NCI-H1417 (cell line): ENCODE measurements around the gene PRR15L.
A peak's percentile ranks its signal among the peaks of the same experiment; 100 is the strongest.
"Not testable (repeated sequence)": the region's sequence is repeated elsewhere in the genome, so short reads cannot be mapped to it uniquely, and the experiment has no call there.

Source experiments
- DNase-seq, 3 experiments: peaks; one replicate each; lab custom pipeline; 2025; lab: John Stamatoyannopoulos, UW

Gene PRR15L

DNA sequence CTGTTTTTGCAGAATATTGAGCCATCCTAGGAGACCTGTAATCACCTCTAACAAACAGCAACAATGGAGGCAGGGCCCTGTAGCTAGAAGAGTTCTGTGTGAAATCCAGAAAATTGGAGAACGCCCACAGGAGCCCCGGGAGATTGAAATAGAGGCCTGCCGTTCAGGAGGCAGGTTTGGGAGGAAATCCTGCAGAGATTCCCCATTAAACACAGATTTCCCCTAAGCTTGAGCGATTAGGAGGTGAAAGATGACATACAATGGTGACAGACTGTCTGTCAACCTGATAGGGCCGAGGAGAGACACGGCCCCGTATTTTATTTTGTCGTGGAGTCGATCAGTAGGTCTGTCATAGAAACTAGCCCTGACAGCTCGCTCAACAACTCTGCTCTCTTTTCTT is 31.5 kb upstream of the PRR15L start:
- DNase-seq, result no peak

GRCh38 chr17:47988445-47988844 is 30.8 kb upstream of the PRR15L start:
- not testable (repeated sequence) for DNase-seq

GRCh38 chr17:47987240-47987835 is 29.7 kb upstream of the PRR15L start:
- peak; percentile 79 to 96 (median 90) for DNase-seq

GRCh38 chr17:47986520-47986919 is 28.8 kb upstream of the PRR15L start:
- DNase-seq, result no peak

DNA sequence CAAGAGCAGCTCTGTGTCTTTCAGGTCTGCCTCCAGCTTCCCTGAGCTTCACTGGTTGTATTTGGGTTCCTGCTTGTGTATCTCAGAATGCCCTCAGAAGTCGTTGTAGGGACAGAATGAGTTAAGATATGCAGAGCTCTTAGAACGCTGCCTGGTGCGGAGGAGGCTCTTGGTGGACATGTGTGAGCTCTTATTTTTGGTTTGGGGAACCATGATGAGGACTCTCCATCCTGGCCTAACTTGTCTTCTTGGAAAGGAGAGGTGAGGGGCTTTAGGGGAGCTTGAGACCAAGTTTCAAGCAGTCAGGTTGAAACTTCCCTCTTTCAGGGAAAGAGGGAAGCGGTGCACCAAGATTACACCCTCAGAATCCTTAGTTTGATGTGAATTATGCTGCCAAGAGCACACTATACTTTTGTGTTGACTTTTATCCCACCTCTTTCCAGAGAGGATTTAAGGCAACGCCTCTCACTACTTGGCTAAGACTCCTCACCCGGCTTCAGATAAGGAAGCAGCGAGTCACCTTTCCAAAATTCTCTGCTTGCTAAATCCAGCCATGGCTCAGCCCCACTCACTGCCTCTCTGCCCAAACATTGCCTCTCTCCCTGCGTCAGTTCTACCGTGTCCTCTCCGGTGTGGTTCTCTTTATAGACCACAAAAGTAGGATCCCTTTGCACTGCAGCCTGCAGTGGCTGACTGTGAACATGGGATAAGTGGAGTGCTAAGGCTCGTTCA is 26.0 kb upstream of the PRR15L start:
- no peak for DNase-seq

DNA sequence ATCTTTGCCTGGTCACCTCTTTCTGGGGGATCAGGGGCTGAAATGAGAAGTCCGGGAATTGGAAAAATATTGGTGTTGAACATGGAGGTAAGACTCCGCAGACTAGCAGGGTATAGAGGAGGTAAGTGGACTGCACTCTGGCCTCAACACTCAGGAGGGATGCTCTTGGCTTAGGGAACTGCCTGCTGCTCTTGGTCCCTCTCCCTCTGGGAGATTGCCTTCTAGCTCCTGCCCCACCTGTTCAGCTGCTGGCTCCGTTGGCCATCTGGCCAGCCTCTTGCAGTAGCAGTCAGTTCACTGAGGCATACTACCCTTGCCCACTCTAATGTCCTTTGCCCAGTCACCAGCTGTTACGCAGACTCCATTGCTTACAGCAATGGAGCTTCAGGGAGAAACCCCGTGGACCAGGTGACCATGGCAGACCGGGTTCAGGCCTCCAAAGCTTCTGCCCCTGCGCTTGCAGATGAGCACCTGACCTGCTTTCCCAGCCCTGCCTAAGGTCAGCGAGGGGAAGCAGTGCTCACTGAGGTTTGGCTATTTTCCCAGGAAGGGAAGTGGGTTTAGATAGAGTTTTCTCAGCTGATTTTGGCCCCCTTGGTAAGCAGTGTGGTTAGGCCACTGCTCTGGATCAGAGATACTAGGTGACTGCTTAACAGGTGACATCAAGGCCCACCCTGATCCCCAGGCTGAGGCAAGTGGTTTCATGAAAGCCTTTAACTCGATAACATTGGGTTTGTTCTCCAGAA is 25.1 kb upstream of the PRR15L start:
- DNase-seq, result no peak

DNA sequence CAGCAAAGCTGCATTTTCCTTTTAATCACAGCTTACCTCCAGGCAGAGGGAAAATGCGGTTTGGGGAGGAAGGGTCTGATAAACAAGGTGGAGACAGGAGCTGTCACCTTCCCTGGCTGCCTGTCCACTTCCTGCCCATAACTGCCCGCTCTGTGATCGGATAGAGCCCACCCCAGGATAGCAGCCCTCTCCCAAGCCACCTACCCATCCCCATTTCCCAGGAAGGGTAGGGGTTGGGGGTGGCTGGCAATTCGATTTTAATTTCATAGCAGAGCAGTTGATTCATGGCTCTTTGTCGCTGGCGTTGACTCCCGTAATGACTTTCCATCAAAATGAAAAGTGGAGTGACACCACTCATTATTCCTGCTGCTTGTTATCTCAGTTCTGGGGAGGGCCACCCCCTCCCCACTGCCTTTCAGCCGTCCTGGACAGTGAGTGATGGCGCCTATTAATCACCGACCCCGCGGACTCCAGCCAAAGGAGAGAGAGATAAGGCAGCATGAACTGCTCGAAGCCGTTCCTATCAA is 24.5 kb upstream of the PRR15L start:
- peak in 2 of 3 experiments; percentile 38 to 83 for DNase-seq

- DNase-seq, result no peak
Measured at GRCh38 chr17:47981462-47981861, 23.8 kb upstream of the PRR15L start.

- peak; percentile 39 to 73 (median 59) for DNase-seq
Measured at GRCh38 chr17:47980541-47980940, 22.9 kb upstream of the PRR15L start.

DNA sequence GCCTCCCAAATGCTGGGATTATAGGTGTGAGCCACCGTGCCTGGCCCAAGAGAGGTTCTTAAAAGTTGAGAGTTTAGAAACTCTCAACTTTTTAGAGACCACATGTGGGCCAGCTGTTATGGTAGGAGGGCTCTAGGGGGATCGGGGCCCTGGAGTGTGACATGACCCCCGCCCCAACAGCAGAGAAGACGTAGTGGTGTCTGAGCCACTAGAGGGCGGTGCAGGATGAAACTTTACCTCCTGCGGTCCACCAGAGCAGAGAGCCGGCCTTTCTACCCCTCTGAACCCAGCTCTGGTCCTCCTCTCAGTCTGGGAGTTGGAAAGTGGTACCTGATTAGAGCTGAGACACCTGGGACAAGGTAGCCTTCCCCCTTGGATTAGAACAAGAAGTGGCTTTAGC is 20.6 kb upstream of the PRR15L start:
- DNase-seq, result peak; percentile 61 to 86 (median 66)

- DNase-seq, result no peak
Measured at GRCh38 chr17:47975823-47976205, 18.1 kb upstream of the PRR15L start.

DNA sequence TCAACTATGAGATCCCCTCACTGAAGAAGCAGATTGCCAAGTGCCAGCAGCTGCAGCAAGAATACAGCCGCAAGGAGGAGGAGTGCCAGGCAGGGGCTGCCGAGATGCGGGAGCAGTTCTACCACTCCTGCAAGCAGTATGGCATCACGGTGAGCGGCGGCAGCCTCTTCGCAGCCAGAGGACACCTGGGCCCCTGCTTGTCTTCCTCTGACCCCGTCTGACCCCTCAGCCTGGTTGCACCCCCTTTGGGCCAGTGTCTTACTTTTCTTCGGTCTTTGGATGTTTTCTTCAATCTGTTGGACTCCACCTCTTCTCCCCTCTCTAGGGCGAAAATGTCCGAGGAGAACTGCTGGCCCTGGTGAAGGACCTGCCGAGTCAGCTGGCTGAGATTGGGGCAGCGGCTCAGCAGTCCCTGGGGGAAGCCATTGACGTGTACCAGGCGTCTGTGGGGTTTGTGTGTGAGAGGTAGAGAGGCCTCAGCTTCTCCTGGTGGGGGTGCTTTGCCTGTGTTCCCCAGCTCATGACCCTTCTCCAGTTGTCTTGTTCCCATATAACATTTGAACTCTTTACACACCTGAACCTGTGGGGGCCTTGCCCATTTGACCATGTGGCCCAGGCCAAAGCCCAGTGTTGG is 17.6 kb upstream of the PRR15L start:
- no peak for DNase-seq

- DNase-seq, result no peak
Measured at GRCh38 chr17:47973541-47973940, 15.9 kb upstream of the PRR15L start.

DNA sequence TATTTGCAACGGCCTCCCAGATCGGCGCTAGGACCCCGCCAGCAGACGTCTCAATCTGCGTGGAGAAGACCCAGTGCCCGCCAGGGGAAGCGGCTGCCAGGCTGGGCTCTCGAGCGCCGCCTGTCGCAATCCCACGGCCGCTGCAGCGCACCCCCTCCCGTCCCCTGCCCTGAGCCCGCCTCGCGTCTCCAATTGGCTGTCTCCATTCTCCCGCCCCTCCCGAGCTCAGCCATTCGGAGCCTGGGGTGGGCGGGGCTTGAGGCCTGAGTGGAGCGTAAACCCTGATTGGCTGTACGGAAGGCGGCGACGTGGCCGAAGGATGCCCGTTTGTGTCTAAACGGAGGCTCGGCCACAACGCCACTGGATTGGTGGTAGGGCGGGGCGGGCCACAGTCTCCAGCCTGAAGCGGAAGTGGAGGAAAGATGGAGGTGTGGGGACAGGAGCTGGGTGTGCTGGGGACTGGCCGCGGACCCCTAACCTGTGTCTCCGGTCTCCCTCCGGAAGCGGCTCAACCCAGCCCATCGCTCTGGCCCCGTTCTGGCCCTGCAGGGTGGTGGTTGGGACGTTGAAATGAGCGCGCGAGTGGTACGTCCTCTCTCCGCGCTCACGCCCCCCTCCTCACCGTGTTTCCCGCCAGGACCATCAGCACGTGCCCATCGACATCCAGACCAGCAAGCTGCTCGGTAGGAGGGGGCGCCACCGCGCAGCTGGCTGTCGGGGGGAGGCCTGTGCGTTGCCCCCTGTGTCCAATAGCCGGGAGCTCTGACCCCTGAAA is 13.2 kb upstream of the PRR15L start, which contains the start of gene CDK5RAP3:
TSS of gene CDK5RAP3 (plus strand) at position 389 of the 775 bp plus-strand sequence. CDS start at position 423, 34 bp downstream.
- peak; percentile 99 to 100 (median 99) for DNase-seq

DNA sequence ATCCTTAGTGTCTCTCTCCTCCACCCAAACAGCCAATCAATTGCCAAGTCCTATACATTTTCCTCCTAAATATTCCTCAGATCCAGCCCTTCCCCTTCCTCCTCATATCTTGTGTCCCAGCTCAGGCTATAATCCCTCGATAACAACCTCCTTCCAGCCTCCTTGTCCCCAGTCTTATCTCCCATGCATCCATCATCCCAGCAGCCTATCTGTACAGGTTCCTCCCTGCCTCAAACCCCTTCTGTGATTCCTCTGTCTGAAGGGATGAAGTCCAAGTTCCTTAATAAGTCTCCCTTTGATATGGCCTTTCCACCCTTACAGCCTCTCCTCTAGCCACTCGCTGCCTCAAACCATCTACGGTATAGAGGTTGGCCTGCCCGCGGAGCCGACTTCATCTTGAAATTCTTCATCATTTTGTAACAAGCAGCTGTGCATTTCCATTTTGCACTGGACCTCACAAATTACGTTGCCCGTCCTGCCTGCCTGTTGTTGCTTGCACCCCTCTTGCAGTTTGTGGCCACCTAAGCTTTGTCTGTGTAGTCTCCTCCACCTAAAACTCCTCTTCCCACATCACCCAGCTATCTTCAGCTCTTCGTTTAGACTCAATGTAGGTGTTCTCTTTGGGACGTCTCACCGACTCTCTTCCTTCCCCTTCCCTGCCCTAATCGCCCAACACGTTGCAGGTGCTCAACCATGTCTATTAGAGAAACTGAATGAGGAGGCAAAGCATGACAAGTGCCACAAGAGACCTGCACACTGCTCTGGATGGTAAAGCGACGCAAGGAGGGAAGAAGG is 12.4 kb upstream of the PRR15L start:
- no peak for DNase-seq

DNA sequence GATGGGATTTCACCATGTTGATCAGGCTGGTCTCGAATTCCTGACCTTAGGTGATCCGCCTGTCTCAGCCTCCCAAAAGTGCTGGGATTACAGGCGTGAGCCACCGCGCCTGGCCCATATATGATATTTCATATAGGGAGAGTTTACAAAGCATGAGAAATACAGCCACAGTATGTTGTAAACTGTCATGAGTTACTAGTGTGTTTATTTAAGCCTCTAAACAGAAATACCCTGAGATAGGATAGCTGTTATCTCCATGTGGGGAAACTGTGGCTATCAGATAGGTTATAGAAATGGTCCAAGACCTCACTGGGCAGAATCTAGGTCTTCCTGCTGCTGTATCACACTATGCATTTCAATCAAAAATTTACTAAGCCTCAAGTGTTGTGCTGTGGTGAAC is 11.2 kb upstream of the PRR15L start:
- DNase-seq, result no peak

GRCh38 chr17:47967607-47968252 is 10.0 kb upstream of the PRR15L start:
- DNase-seq, result no peak

- no peak for DNase-seq
Measured at GRCh38 chr17:47966079-47966519, 8.4 kb upstream of the PRR15L start.

DNA sequence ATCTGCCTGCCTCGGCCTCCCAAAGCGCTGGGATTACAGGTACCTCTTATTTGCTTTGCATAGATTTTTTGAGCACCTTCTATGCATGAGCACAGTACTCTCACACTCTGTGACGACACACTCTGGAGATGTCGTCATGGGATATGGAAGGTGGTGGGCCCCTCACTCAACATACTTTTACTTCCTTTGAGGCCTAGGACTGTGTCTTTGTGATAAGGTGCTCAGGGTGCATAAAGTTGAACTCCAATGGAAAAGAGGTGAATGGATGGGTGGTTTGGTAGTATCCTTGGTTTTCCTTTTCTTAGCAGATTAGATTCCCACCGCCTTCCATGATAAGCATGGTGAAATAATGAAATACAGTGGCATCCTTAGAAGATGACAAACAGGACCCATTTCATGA is 7.2 kb upstream of the PRR15L start:
- DNase-seq, result no peak

DNA sequence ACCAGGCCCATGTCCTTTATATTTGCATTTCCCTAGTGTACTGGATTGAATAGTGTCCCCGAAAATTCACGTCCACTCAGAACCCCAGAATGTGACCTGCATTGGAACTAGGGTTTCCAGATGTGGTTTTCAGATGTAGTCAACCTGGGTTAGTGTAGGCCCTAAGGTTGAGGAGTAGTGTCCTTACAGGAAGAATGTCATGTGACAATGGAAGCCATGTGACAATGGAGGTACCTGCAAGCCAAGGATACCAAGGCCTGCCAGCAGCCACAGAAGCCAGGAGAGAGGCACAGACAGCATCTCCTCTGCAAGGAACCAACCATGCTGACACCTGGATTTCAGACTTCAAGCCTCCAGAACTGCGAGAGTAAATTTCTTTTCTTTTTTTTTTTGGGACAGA is 5.2 kb upstream of the PRR15L start:
- DNase-seq, result no peak
